HepG2 (cell line): ENCODE data around the gene LRP10. TPM values are rescaled to one million over a fixed set of nuclear protein-coding genes. Genes with fewer than 3 reads are reported as not detected.

Experiments
- ATAC-seq: fragments of 200-7000 bp; cut with Tn5 transposase; 3 replicates; pipeline ENCODE4 v1.9.1; 2020; ENCODE audit warnings: mild to moderate bottlenecking, moderate library complexity
- BruUV-seq: library from RNA; stranded (reverse); fragments of 400-500 nt; replicated peaks from 2 replicates; lab custom pipeline; 2021; lab: Mats Ljungman, UMichigan
- CTCF ChIA-PET: fragments of 300-600 bp; formaldehyde crosslinking; extraction: SDS; loops from one replicate; lab custom pipeline; 2021; ENCODE audit warnings: low total read pairs, inconsistent platforms, low intra/inter-chr PET ratio; lab: Yijun Ruan, JAX
- POLR2A ChIA-PET: fragments of 350-600 bp; sonication (Branson Sonifier 250); formaldehyde crosslinking; loops from one replicate; lab custom pipeline; 2020; ENCODE audit warnings: antibody characterized with exemption, inconsistent platforms; lab: Yijun Ruan, JAX
- DNase-seq: peaks from one replicate; pipeline ENCODE4 v3.0.0-alpha.2; 2015; ENCODE audit warnings: low spot score
- FAIRE-seq: peaks from 3 replicates; lab custom pipeline; 2011; peaks lifted over from hg19 to GRCh38; lab: Jason Lieb, UNC
- H2AFZ ChIP-seq: one replicate; pipeline ENCODE4 v1.6.1; 2011; ENCODE audit warnings: low read length, inconsistent platforms
- H3K27ac ChIP-seq: fragments of 300-600 bp; 3 replicates; pipeline ENCODE4 v1.8.0; 2011; ENCODE audit warnings: mixed run types, mild to moderate bottlenecking, mixed read lengths, low read length, inconsistent platforms; ENCODE audit not compliant: insufficient read depth; ENCODE audit errors: extremely low read length
- H3K27me3 ChIP-seq, 2 experiments: fragments of 200-600 bp in 1 of 2; 2 replicates in 1 of 2; 3 replicates in 1 of 2; pipeline versions ENCODE4 v1.6.0 to v1.8.0; 2011; ENCODE audit warnings: low read length in 2 of 2, mild to moderate bottlenecking in 2 of 2, moderate library complexity in 2 of 2, inconsistent platforms in 1 of 2; ENCODE audit not compliant: insufficient read depth in 2 of 2, control insufficient read depth in 1 of 2
- H3K36me3 ChIP-seq, 2 experiments: fragments of 200-600 bp in 1 of 2; replicated peaks in 1 of 2; 2 replicates in 1 of 2; 3 replicates in 1 of 2; pipeline versions ENCODE4 v1.5.1 to v1.8.0; 2011; ENCODE audit warnings: low read length in 2 of 2, inconsistent platforms in 1 of 2; ENCODE audit not compliant: insufficient read depth in 2 of 2, control insufficient read depth in 1 of 2
- H3K4me1 ChIP-seq: 2 replicates; pipeline ENCODE4 v1.5.1; 2012; ENCODE audit warnings: low read length, inconsistent platforms; ENCODE audit not compliant: insufficient read depth
- H3K4me2 ChIP-seq: 2 replicates; pipeline ENCODE4 v1.6.0; 2011; ENCODE audit warnings: low read depth, low read length, inconsistent platforms
- H3K4me3 ChIP-seq, 3 experiments: fragments of 200-600 bp in 1 of 3; sonication (generic), shearing (Covaris generic) in 1 of 3; replicated peaks in 1 of 3; 2 replicates each; pipeline ENCODE4 v1.5.1; 2011 to 2016; ENCODE audit warnings: low read length in 3 of 3, inconsistent platforms in 2 of 3, low read depth in 2 of 3, mild to moderate bottlenecking in 2 of 3, control low read depth in 1 of 3, mixed read lengths in 1 of 3; ENCODE audit not compliant: insufficient read depth in 1 of 3
- H3K79me2 ChIP-seq: one replicate; pipeline ENCODE4 v1.6.1; 2011; ENCODE audit warnings: low read length, inconsistent platforms; ENCODE audit not compliant: insufficient read depth
- H3K9ac ChIP-seq: 2 replicates; pipeline ENCODE4 v1.6.0; 2011; ENCODE audit warnings: mild to moderate bottlenecking, low read depth, low read length, inconsistent platforms; ENCODE audit not compliant: insufficient read depth
- H3K9me3 ChIP-seq: 2 replicates; pipeline ENCODE4 v1.5.1; 2012; ENCODE audit warnings: mild to moderate bottlenecking, low read length
- H4K20me1 ChIP-seq: 2 replicates; pipeline ENCODE4 v1.6.0; 2011; ENCODE audit warnings: inconsistent platforms, mild to moderate bottlenecking, low read length, moderate library complexity; ENCODE audit not compliant: insufficient read depth
- CREB1 ChIP-seq, 2 experiments: fragments of 450-650 bp in 1 of 2; IDR thresholded peaks; 2 replicates each; pipeline ENCODE4 v1.6.1; 2016 to 2017; ENCODE audit warnings: control low read depth in 1 of 2, mild to moderate bottlenecking in 1 of 2, missing compliant biosample characterization in 1 of 2, missing genetic modification characterization in 1 of 2
- EZH2 ChIP-seq: conservative IDR thresholded peaks from 2 replicates; pipeline ENCODE4 v1.6.1; 2012; ENCODE audit warnings: mild to moderate bottlenecking, low read depth, low read length, moderate library complexity
- FOXM1 ChIP-seq: sonication (generic); formaldehyde crosslinking; IDR thresholded peaks from 2 replicates; pipeline ENCODE4 v1.5.0; 2020; ENCODE audit warnings: missing genetic modification reagents
- MIER2 ChIP-seq: IDR thresholded peaks from 2 replicates; pipeline ENCODE4 v1.6.1; 2016; ENCODE audit warnings: missing biosample characterization, missing genetic modification reagents
- NFKB2 ChIP-seq: sonication (generic); formaldehyde crosslinking; IDR thresholded peaks from 2 replicates; pipeline ENCODE4 v1.4.0; 2020; ENCODE audit warnings: missing genetic modification reagents, borderline replicate concordance
- SNAI1 ChIP-seq: sonication (generic); formaldehyde crosslinking; IDR thresholded peaks from 2 replicates; pipeline ENCODE4 v1.5.0; 2020; ENCODE audit warnings: mild to moderate bottlenecking, missing genetic modification reagents, borderline replicate concordance
- SOX5 ChIP-seq: IDR thresholded peaks from 2 replicates; pipeline ENCODE4 v1.6.1; 2016; ENCODE audit warnings: borderline replicate concordance
- TCF7 ChIP-seq: sonication (generic); IDR thresholded peaks from 2 replicates; pipeline ENCODE4 v1.6.1; 2016; ENCODE audit warnings: antibody characterized with exemption, low read depth
- TEAD3 ChIP-seq: optimal IDR thresholded peaks from 2 replicates; pipeline ENCODE3; 2016; ENCODE audit warnings: borderline replicate concordance
- TGIF2 ChIP-seq: IDR thresholded peaks from 2 replicates; pipeline ENCODE4 v1.6.1; 2016; ENCODE audit warnings: control low read depth, missing compliant biosample characterization
- THAP9 ChIP-seq: sonication (generic); formaldehyde crosslinking; IDR thresholded peaks from 2 replicates; pipeline ENCODE4; 2020; ENCODE audit warnings: missing genetic modification reagents, mild to moderate bottlenecking, borderline replicate concordance
- ZFP37 ChIP-seq: sonication (generic); formaldehyde crosslinking; IDR thresholded peaks from 2 replicates; pipeline ENCODE4 v1.4.0; 2020; ENCODE audit warnings: missing genetic modification reagents, borderline replicate concordance
- ZMAT3 ChIP-seq: sonication (generic); formaldehyde crosslinking; conservative IDR thresholded peaks from 2 replicates; pipeline ENCODE4 v1.7.0; 2021; ENCODE audit warnings: missing genetic modification reagents
- ZNF205 ChIP-seq: IDR thresholded peaks from 2 replicates; pipeline ENCODE4 v1.6.1; 2018; ENCODE audit warnings: missing biosample characterization, missing genetic modification reagents
- ZNF891 ChIP-seq: sonication (generic); formaldehyde crosslinking; IDR thresholded peaks from 2 replicates; pipeline ENCODE4 v1.5.0; 2020; ENCODE audit warnings: mild to moderate bottlenecking, missing genetic modification reagents
- WGBS: methylation state at CpG from one replicate; pipeline ENCODE4 v1.1.6; 2017; ENCODE audit warnings: low lambda C conversion rate; 5-methylcytosine and 5-hydroxymethylcytosine counted together
- in situ Hi-C: cut with HindIII; loops from 2 replicates; pipeline ENCODE4 v1.10.0; 2017; ENCODE audit warnings: low pct_unique_long_range_greater_than_20kb; ENCODE audit not compliant: extremely low pct_ligation_motif_present
- intact Hi-C: fragments of 100-400 bp; cut with micrococcal nuclease; formaldehyde crosslinking; loops from one replicate; pipeline ENCODE4 v1.10.0; 2022; ENCODE audit not compliant: unreplicated experiment
- polyA plus RNA-seq, 8 experiments: library from polyadenylated mRNA; depleted of rRNA in 3 of 8; stranded (reverse) in 7 of 8; unstranded in 1 of 8; fragments of >200 nt; fragmentation: Illumina TruSeq in 4 of 8; extraction: Trizol in 4 of 8; gene quantifications; 2 replicates each; pipeline versions ENCODE4 v1.2.1 to v1.2.3, GENCODE V29; 2011 to 2016; ENCODE audit warnings: low read depth in 4 of 8, missing spikeins in 1 of 8, mixed read lengths in 1 of 8; ENCODE audit not compliant: insufficient read depth in 1 of 8
- total RNA-seq, 5 experiments: library from RNA; depleted of rRNA; stranded (reverse); fragments of >200 nt; fragmentation: Illumina TruSeq; extraction: Trizol; gene quantifications; 2 replicates each; pipeline ENCODE4 v1.2.3, GENCODE V29; 2016; ENCODE audit warnings: low read depth in 1 of 5
- TF ChIP-seq, protein P1 (sequence below): sonication (generic); formaldehyde crosslinking; conservative IDR thresholded peaks from 2 replicates; pipeline ENCODE4 v1.8.1; 2023; ENCODE audit warnings: missing genetic modification reagents
- TF ChIP-seq, protein P2 (sequence below): sonication (generic); formaldehyde crosslinking; IDR thresholded peaks from 2 replicates; pipeline ENCODE4 v1.4.0; 2020; ENCODE audit warnings: mild to moderate bottlenecking, missing genetic modification reagents
- TF ChIP-seq, protein P3 (sequence below): sonication (generic); formaldehyde crosslinking; IDR thresholded peaks from 2 replicates; pipeline ENCODE4 v1.4.0; 2020; ENCODE audit warnings: missing genetic modification reagents

LRP10 gene
- total and polyA plus RNA-seq, 2 of the 13 experiments (the other 11 are each of a cell fraction or from before 2014, with no cell fraction given) = 16.9 to 45.2 TPM

DNA sequence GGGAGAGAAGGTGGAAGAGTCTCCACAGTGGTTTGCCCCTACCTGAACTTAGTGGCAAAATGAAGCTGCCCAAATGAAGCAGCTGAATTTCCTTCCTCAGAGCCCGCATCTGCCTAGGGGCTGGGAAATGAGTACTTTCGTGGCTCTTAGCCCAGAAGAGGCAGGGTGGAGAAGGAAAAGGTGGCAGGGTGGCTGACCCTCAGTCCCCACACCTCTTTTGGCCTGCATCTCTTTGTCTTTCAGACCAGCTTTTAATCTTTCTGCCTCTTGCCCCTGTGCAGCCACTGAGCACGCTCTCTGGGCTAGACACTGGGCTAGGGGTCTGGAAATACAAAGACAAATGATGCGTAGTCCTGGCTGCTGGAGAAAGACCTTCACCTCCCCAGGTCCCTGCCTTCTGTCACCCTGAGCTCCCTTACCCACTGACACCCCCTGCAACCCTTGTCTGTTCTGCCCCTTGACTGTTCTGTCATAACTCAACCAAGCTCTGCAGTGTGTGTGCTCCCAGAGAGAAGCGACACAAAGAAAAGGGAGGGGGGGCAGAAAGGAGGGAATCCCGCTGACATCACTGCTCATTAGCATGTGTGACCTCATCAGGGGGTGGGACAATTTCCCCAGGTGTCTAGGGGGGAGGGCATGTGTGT is 11.1 kb downstream of the LRP10 start:
- Histone ChIP-seq H3K9ac (no peak overlapping the region), H3K4me1 (peaks cover 27% of the 10 kb centered on the region), H3K27ac (no peak overlapping the region), H3K27me3 (peaks cover 8 to 54% of the 10 kb centered on the region in 2 experiments; a peak in 4 of 5 replicates), H2AFZ (no peak overlapping the region), H3K79me2 (no peaks in the 10 kb centered on the region), H3K4me3 (no peak overlapping the region), H3K4me2 (no peak overlapping the region), H4K20me1 (no peaks in the 10 kb centered on the region; the same call in 1 of the 2 replicates), H3K36me3 (no peaks in the 10 kb centered on the region), H3K9me3 (no peaks in the 10 kb centered on the region)
- FAIRE-seq (no peak), DNase-seq (no peak), ATAC-seq (peak; percentile 20)
- WGBS = 26% methylated on average over 6 of the region's 6 CpGs
- POLR2A ChIA-PET = interaction anchor here (1.1 to 5.3 kb wide), 6 partner anchors 10 to 293 kb away, joined by 4 to 53 read pairs (median 5); partner anchors contain the start of genes ACIN1, C14orf119, LRP10 and OXA1L
- CTCF ChIA-PET = no interaction called here
- intact Hi-C loops = no loop called here
- BruUV-seq = no TSS peak
- in situ Hi-C loops = no loop called here
- TF ChIP-seq, protein P1, sequence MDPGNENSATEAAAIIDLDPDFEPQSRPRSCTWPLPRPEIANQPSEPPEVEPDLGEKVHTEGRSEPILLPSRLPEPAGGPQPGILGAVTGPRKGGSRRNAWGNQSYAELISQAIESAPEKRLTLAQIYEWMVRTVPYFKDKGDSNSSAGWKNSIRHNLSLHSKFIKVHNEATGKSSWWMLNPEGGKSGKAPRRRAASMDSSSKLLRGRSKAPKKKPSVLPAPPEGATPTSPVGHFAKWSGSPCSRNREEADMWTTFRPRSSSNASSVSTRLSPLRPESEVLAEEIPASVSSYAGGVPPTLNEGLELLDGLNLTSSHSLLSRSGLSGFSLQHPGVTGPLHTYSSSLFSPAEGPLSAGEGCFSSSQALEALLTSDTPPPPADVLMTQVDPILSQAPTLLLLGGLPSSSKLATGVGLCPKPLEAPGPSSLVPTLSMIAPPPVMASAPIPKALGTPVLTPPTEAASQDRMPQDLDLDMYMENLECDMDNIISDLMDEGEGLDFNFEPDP (CRISPR knock-in tag) = 0 out of 2 replicates have a peak, but pooled peaks have one; percentile 46
- TF ChIP-seq FOXM1 (CRISPR knock-in tag) (no peak), TCF7 (no peak), SNAI1 (CRISPR knock-in tag) (no peak), MIER2 (CRISPR knock-in tag) (no peak), NFKB2 (0 out of 2 replicates have a peak, but pooled peaks have one; percentile 47), SOX5 (CRISPR knock-in tag) (no peak), EZH2 (0 out of 2 replicates have a peak, but pooled peaks have one; percentile 74), TGIF2 (CRISPR knock-in tag) (no peak), ZMAT3 (0 out of 2 replicates have a peak, but pooled peaks have one; percentile 22), THAP9 (0 out of 2 replicates have a peak, but pooled peaks have one; percentile 14), CREB1 (IDR thresholded peaks at IDR 0.05) (peak; percentile 80), CREB1 (CRISPR knock-in tag; IDR thresholded peaks at IDR 0.05) (no peak), ZFP37 (CRISPR knock-in tag) (0 out of 2 replicates have a peak, but pooled peaks have one; percentile 44), ZNF891 (0 out of 2 replicates have a peak, but pooled peaks have one; percentile 28), ZNF205 (no peak), TEAD3 (CRISPR knock-in tag) (no peak)
- TF ChIP-seq, protein P2, sequence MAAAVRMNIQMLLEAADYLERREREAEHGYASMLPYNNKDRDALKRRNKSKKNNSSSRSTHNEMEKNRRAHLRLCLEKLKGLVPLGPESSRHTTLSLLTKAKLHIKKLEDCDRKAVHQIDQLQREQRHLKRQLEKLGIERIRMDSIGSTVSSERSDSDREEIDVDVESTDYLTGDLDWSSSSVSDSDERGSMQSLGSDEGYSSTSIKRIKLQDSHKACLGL (CRISPR knock-in tag) = 0 out of 2 replicates have a peak, but pooled peaks have one; percentile 30
- TF ChIP-seq, protein P3, sequence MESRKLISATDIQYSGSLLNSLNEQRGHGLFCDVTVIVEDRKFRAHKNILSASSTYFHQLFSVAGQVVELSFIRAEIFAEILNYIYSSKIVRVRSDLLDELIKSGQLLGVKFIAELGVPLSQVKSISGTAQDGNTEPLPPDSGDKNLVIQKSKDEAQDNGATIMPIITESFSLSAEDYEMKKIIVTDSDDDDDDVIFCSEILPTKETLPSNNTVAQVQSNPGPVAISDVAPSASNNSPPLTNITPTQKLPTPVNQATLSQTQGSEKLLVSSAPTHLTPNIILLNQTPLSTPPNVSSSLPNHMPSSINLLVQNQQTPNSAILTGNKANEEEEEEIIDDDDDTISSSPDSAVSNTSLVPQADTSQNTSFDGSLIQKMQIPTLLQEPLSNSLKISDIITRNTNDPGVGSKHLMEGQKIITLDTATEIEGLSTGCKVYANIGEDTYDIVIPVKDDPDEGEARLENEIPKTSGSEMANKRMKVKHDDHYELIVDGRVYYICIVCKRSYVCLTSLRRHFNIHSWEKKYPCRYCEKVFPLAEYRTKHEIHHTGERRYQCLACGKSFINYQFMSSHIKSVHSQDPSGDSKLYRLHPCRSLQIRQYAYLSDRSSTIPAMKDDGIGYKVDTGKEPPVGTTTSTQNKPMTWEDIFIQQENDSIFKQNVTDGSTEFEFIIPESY = no peak
